B cell (primary cell): ENCODE results near the gene B3GALT6. TPM values are rescaled to one million over a fixed set of nuclear protein-coding genes. Genes with fewer than 3 reads are reported as not detected.

Experiments used
- ATAC-seq: fragments of 200-7000 bp; cut with Tn5 transposase; one replicate; pipeline ENCODE4 v1.10.0; 2021; ENCODE audit warnings: low read depth, mild to moderate bottlenecking, moderate number of reproducible peaks, moderate library complexity
- CTCF ChIA-PET: fragments of 350-600 bp; sonication (Branson Sonifier 250); formaldehyde crosslinking; loops from one replicate; lab custom pipeline; 2021; ENCODE audit warnings: antibody characterized with exemption, inconsistent platforms; lab: Charles Lee
- POLR2A ChIA-PET: fragments of 350-600 bp; sonication (Branson Sonifier 250); formaldehyde crosslinking; loops from one replicate; lab custom pipeline; 2021; ENCODE audit warnings: antibody characterized with exemption; lab: Charles Lee
- DNase-seq: peaks from one replicate; pipeline ENCODE4 v3.0.0; 2013
- H2AFZ ChIP-seq: 2 replicates; pipeline ENCODE4 v1.6.1; 2012; ENCODE audit warnings: mild to moderate bottlenecking, low read depth, low read length; ENCODE audit not compliant: insufficient read depth, poor library complexity, severe bottlenecking
- H3K27ac ChIP-seq, 2 donors: 1 replicate in 1 of 2; 2 replicates in 1 of 2; pipeline ENCODE4 v1.5.1; 2012 to 2013; ENCODE audit warnings: low read length in 2 of 2, mild to moderate bottlenecking in 2 of 2, moderate library complexity in 1 of 2
- H3K27me3 ChIP-seq, 4 experiments: fragments of 200-600 bp in 1 of 4; sonication (generic) in 1 of 4; replicated peaks in 1 of 4; 1 replicate in 2 of 4; 2 replicates in 2 of 4; pipeline versions ENCODE4 v1.6.1 to v1.7.0; 2013 to 2016; ENCODE audit warnings: low read length in 3 of 4, mild to moderate bottlenecking in 2 of 4, mixed read lengths in 1 of 4, moderate library complexity in 1 of 4; ENCODE audit not compliant: insufficient read depth in 4 of 4, control insufficient read depth in 3 of 4; ENCODE audit errors: control extremely low read depth in 1 of 4
- H3K36me3 ChIP-seq, 2 experiments: replicated peaks in 1 of 2; 1 replicate in 1 of 2; 2 replicates in 1 of 2; pipeline versions ENCODE4 v1.6.1 to v1.7.1; 2013; ENCODE audit warnings: low read length in 1 of 2; ENCODE audit not compliant: insufficient read depth in 2 of 2, control insufficient read depth in 1 of 2; ENCODE audit errors: control extremely low read depth in 1 of 2, extremely low read depth in 1 of 2
- H3K4me1 ChIP-seq, 2 donors: fragments of 200-600 bp in 1 of 2; sonication (generic) in 1 of 2; 1 replicate in 1 of 2; 2 replicates in 1 of 2; pipeline versions ENCODE4 v1.5.1 to v1.6.1; 2013 to 2017; ENCODE audit warnings: low read length in 2 of 2; ENCODE audit not compliant: control insufficient read depth in 2 of 2, insufficient read depth in 2 of 2
- H3K4me2 ChIP-seq: replicated peaks from 2 replicates; pipeline ENCODE3; 2012; ENCODE audit warnings: mild to moderate bottlenecking, low read depth, low read length; ENCODE audit not compliant: poor library complexity, severe bottlenecking
- H3K4me3 ChIP-seq, 5 experiments: fragments of 200-600 bp in 1 of 5; sonication (generic) in 1 of 5; 1 replicate in 3 of 5; 2 replicates in 2 of 5; pipeline versions ENCODE4 v1.5.1 to v1.7.0; 2011 to 2016; ENCODE audit warnings: low read length in 4 of 5, mild to moderate bottlenecking in 4 of 5, low read depth in 2 of 5, control low read depth in 1 of 5, moderate library complexity in 1 of 5; ENCODE audit not compliant: insufficient read depth in 1 of 5; ENCODE audit errors: control extremely low read depth in 1 of 5, extremely low read depth in 1 of 5
- H3K79me2 ChIP-seq: fragments of 200-600 bp; sonication (generic); one replicate; pipeline ENCODE4 v1.6.0; 2016; ENCODE audit warnings: low read length; ENCODE audit not compliant: control insufficient read depth, insufficient read depth
- H3K9ac ChIP-seq: fragments of 200-600 bp; sonication (generic); 2 replicates; pipeline ENCODE4 v1.6.1; 2017; ENCODE audit warnings: mild to moderate bottlenecking, low read length, moderate library complexity
- H3K9me3 ChIP-seq, 3 donors: one replicate each; pipeline versions ENCODE4 v1.6.1 to v1.7.1; 2013; ENCODE audit warnings: low read length in 2 of 3; ENCODE audit not compliant: control insufficient read depth in 2 of 3, insufficient read depth in 1 of 3; ENCODE audit errors: control extremely low read depth in 1 of 3
- H4K20me1 ChIP-seq: 2 replicates; pipeline ENCODE4 v1.6.0; 2012; ENCODE audit warnings: mild to moderate bottlenecking, low read length; ENCODE audit not compliant: insufficient read depth, control insufficient read depth, poor library complexity, severe bottlenecking
- H3K27ac Mint-ChIP-seq: one replicate; pipeline ENCODE4 v1.8.0; 2021; ENCODE audit warnings: mixed read lengths
- H3K27me3 Mint-ChIP-seq: one replicate; pipeline ENCODE4 v1.8.0; 2021; ENCODE audit warnings: mixed read lengths
- H3K4me1 Mint-ChIP-seq: one replicate; pipeline ENCODE4 v1.8.0; 2021; ENCODE audit warnings: mixed read lengths
- H3K4me3 Mint-ChIP-seq: one replicate; pipeline ENCODE4 v1.8.0; 2021; ENCODE audit warnings: mixed read lengths
- H3K9me3 Mint-ChIP-seq: one replicate; pipeline ENCODE4 v1.8.0; 2022; ENCODE audit warnings: mixed read lengths; ENCODE audit not compliant: insufficient read depth
- EZH2 ChIP-seq: IDR thresholded peaks from 2 replicates; pipeline ENCODE4 v1.6.1; 2012; ENCODE audit warnings: borderline replicate concordance, low read depth, mild to moderate bottlenecking, moderate library complexity, low read length; ENCODE audit not compliant: insufficient read depth, poor library complexity, severe bottlenecking
- WGBS: methylation state at CpG from one replicate; pipeline ENCODE4 v1.1.5; 2013; ENCODE audit warnings: missing lambda C conversion rate; ENCODE audit not compliant: insufficient coverage; 5-methylcytosine and 5-hydroxymethylcytosine counted together
- intact Hi-C: fragments of 100-400 bp; cut with micrococcal nuclease; formaldehyde crosslinking; loops from one replicate; pipeline ENCODE4 v1.10.0; 2022
- polyA plus RNA-seq: library from polyadenylated mRNA; depleted of rRNA; stranded (reverse); fragments of >200 nt; gene quantifications from 2 replicates; pipeline ENCODE4 v1.2.3, GENCODE V29; 2012
- total RNA-seq, 2 donors: library from RNA; stranded (reverse); fragments of 120-200 nt in 1 of 2; gene quantifications; 1 replicate in 1 of 2; 2 replicates in 1 of 2; pipeline versions ENCODE4 v1.2.3 to v1.2.4, GENCODE V29; 2013 to 2022
- TF ChIP-seq, protein P1 (sequence below): fragments of 200-600 bp; IDR thresholded peaks from one replicate; pipeline ENCODE4 v1.8.0; 2022; ENCODE audit warnings: antibody characterized with exemption, mild to moderate bottlenecking

Gene B3GALT6
- total and polyA plus RNA-seq, 2 donors (not counting 1 experiment from before 2014, with no cell fraction given), result 5.9 to 21.0 TPM

DNA sequence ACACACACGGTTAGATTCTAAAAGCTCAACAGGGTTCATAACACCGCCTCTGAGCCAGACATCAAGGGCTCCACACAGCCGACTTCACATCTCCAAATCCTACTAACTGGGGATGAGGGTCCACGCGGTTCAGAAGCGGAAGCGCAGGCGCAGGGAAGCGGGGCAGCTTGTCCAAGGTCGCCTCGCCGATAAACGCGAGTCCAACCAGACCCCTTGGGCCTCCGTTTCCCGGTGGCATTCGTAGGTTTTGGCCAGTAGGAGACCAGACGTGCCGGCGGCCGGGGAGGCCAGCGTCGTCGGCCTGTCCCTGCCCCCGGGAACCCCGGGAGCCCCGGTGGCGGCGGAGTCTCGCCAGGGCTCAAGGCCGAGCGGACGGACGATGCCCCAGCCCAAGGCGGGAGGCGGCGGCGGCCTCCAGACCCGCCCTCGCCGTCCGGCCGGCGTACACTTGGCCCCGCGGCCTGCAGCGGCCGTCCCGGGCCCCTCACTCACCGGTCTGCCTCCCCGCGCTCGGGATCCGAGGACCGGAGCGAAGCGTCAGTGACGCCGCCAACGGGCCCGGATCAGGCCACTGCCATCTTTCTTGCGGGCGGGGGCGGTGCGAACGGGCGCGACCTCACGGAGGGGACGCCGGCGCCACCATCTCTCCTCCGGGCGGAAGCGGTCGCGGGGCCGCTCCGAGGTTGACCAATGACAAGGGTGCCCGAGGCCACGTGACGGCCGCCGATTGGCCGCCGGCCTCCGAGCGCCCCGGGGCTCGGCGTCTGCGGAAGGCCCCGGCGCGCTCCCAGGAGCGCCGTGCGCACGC lies 433 bp upstream of the B3GALT6 start, which contains the start of gene SDF4:
Gene SDF4, minus strand, starts transcription at position 602 of the 808 bp plus-strand sequence. CDS start 3,229 bp downstream, outside the sequence.
- H3K4me2 ChIP-seq, result peak within 1 kb of the TSS; percentile 92
- H4K20me1 ChIP-seq, result peaks cover 74% of the 10 kb centered on the region
- peak within 1 kb of the TSS; percentile 84 for H3K27ac Mint-ChIP-seq
- POLR2A ChIA-PET, result interaction anchor here (0.7 to 1.0 kb wide), 3 partner anchors 94 to 115 kb away, joined by 3 read pairs; partner anchors contain the start of gene C1orf159
- intact Hi-C loops, result loop anchor here (1.0 to 10.0 kb wide), 4 partner anchors 23 to 197 kb away; partner anchors contain the start of genes ACAP3, C1orf159 and PUSL1
- H3K4me3 Mint-ChIP-seq, result peak within 1 kb of the TSS; percentile 93
- WGBS, result under 1% methylated on average over 99 of the region's 99 CpGs
- CTCF ChIA-PET, result interaction anchor here (0.6 to 2.3 kb wide), 5 partner anchors 19 to 113 kb away, joined by 3 to 18 read pairs (median 5); no protein-coding TSS in a partner anchor
- no peaks in the 10 kb centered on the region for H3K27me3 ChIP-seq
- H3K79me2 ChIP-seq, result peaks cover 74% of the 10 kb centered on the region
- H3K27ac ChIP-seq, result peak within 1 kb of the TSS; percentile 29 to 91
- H3K9me3 ChIP-seq, result no peaks in the 10 kb centered on the region
- peak within 1 kb of the TSS; percentile 86 for H2AFZ ChIP-seq
- H3K4me1 ChIP-seq, result peaks cover 25 to 30% of the 10 kb centered on the region in 2 donors
- H3K4me3 ChIP-seq, result peak within 1 kb of the TSS; percentile 86 to 98 (median 90)
- peaks cover 0 to 27% of the 10 kb centered on the region in 2 experiments for H3K36me3 ChIP-seq
- H3K9ac ChIP-seq, result peak within 1 kb of the TSS; percentile 96
- DNase-seq (peak; percentile 98), ATAC-seq (peak; percentile 94)
- TF ChIP-seq, protein P1, sequence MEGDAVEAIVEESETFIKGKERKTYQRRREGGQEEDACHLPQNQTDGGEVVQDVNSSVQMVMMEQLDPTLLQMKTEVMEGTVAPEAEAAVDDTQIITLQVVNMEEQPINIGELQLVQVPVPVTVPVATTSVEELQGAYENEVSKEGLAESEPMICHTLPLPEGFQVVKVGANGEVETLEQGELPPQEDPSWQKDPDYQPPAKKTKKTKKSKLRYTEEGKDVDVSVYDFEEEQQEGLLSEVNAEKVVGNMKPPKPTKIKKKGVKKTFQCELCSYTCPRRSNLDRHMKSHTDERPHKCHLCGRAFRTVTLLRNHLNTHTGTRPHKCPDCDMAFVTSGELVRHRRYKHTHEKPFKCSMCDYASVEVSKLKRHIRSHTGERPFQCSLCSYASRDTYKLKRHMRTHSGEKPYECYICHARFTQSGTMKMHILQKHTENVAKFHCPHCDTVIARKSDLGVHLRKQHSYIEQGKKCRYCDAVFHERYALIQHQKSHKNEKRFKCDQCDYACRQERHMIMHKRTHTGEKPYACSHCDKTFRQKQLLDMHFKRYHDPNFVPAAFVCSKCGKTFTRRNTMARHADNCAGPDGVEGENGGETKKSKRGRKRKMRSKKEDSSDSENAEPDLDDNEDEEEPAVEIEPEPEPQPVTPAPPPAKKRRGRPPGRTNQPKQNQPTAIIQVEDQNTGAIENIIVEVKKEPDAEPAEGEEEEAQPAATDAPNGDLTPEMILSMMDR, result no peak
- TF ChIP-seq EZH2, result no peak
- H3K9me3 Mint-ChIP-seq, result no peaks in the 10 kb centered on the region
- no peaks in the 10 kb centered on the region for H3K27me3 Mint-ChIP-seq
- peaks cover 33% of the 10 kb centered on the region for H3K4me1 Mint-ChIP-seq
